Fibroblast of lung (primary cell): ENCODE measurements around the gene RPSA. TPM values are rescaled to one million over a fixed set of nuclear protein-coding genes. Genes with fewer than 3 reads are reported as not detected.
"Not testable (repeated sequence)": the region's sequence is repeated elsewhere in the genome, so short reads cannot be mapped to it uniquely, and the experiment has no call there.

Experiments
- DNase-seq, 2 donors: peaks; one replicate each; pipeline versions ENCODE4 v3.0.0 to v3.0.0-alpha.2; 2010; ENCODE audit warnings: low read depth in 2 of 2
- H2AFZ ChIP-seq: 2 replicates; pipeline ENCODE4 v1.5.1; 2012; ENCODE audit warnings: low read length, control low read depth, inconsistent platforms
- H3K27ac ChIP-seq: 2 replicates; pipeline ENCODE4 v1.5.1; 2011; ENCODE audit warnings: low read length, control low read depth; ENCODE audit not compliant: insufficient read depth
- H3K27me3 ChIP-seq: 2 replicates; pipeline ENCODE4 v1.5.1; 2011; ENCODE audit warnings: mild to moderate bottlenecking, low read length; ENCODE audit not compliant: control insufficient read depth, insufficient read depth
- H3K36me3 ChIP-seq: 2 replicates; pipeline ENCODE4 v1.5.1; 2011; ENCODE audit warnings: low read length; ENCODE audit not compliant: control insufficient read depth, insufficient read depth
- H3K4me1 ChIP-seq: 2 replicates; pipeline ENCODE4 v1.5.1; 2011; ENCODE audit warnings: low read length; ENCODE audit not compliant: control insufficient read depth, insufficient read depth; ENCODE audit errors: extremely low read depth
- H3K4me2 ChIP-seq: 2 replicates; pipeline ENCODE4 v1.5.1; 2011; ENCODE audit warnings: low read length, control low read depth; ENCODE audit not compliant: insufficient read depth; ENCODE audit errors: extremely low read depth
- H3K4me3 ChIP-seq, 4 experiments: fragments of 200-600 bp in 1 of 4; sonication (generic) in 1 of 4; replicated peaks in 1 of 4; 2 replicates each; pipeline ENCODE4 v1.5.1; 2011 to 2016; ENCODE audit warnings: low read length in 4 of 4, low read depth in 3 of 4, mild to moderate bottlenecking in 3 of 4, control low read depth in 2 of 4, inconsistent platforms in 1 of 4, mixed read lengths in 1 of 4; ENCODE audit not compliant: insufficient read depth in 1 of 4; ENCODE audit errors: control extremely low read depth in 1 of 4
- H3K79me2 ChIP-seq: 2 replicates; pipeline ENCODE4 v1.5.1; 2012; ENCODE audit warnings: mild to moderate bottlenecking, low read length, inconsistent platforms; ENCODE audit not compliant: control insufficient read depth, insufficient read depth
- H3K9ac ChIP-seq: 2 replicates; pipeline ENCODE4 v1.5.1; 2011; ENCODE audit warnings: mild to moderate bottlenecking, low read length, control low read depth; ENCODE audit not compliant: insufficient read depth
- H3K9me3 ChIP-seq: 2 replicates; pipeline ENCODE4 v1.5.1; 2012; ENCODE audit warnings: low read depth, low read length; ENCODE audit not compliant: control insufficient read depth, insufficient read depth
- H4K20me1 ChIP-seq: 2 replicates; pipeline ENCODE4 v1.5.1; 2011; ENCODE audit warnings: low read length; ENCODE audit not compliant: control insufficient read depth, insufficient read depth; ENCODE audit errors: extremely low read depth
- EZH2 ChIP-seq: IDR thresholded peaks from 2 replicates; pipeline ENCODE4 v1.5.1; 2012; ENCODE audit warnings: low read length, control low read depth, mild to moderate bottlenecking; ENCODE audit errors: missing control alignments
- polyA plus RNA-seq, 2 donors: library from polyadenylated mRNA; depleted of rRNA in 1 of 2; stranded (reverse) in 1 of 2; unstranded in 1 of 2; fragments of >200 nt; gene quantifications; 2 replicates each; pipeline ENCODE4 v1.2.1, GENCODE V29; 2011 to 2012; ENCODE audit warnings: missing spikeins in 1 of 2
- total RNA-seq: library from RNA; depleted of rRNA; stranded (reverse); fragments of >200 nt; gene quantifications from 2 replicates; pipeline ENCODE4 v1.2.1, GENCODE V29; 2014
- TF ChIP-seq, protein P1 (sequence below), 2 donors: IDR thresholded peaks in 1 of 2; conservative IDR thresholded peaks in 1 of 2; 1 replicate in 1 of 2; 2 replicates in 1 of 2; pipeline ENCODE4 v1.5.1; 2011 to 2012; ENCODE audit warnings: low read length in 2 of 2, control low read depth in 1 of 2, inconsistent platforms in 1 of 2, low read depth in 1 of 2, mild to moderate bottlenecking in 1 of 2

Gene RPSA
- total and polyA plus RNA-seq, 2 donors (not counting 1 experiment from before 2014, with no cell fraction given) = 1,607 to 2,369 TPM

- Histone ChIP-seq H3K36me3 (peaks cover 17% of the 10 kb centered on the region), H3K9me3 (no peaks in the 10 kb centered on the region), H2AFZ (no peak overlapping the region), H3K4me2 (no peak overlapping the region), H3K27ac (no peak overlapping the region), H3K4me3 (no peak overlapping the region), H4K20me1 (no peaks in the 10 kb centered on the region), H3K79me2 (peaks cover 9% of the 10 kb centered on the region), H3K27me3 (no peaks in the 10 kb centered on the region), H3K9ac (no peak overlapping the region), H3K4me1 (peaks cover 3% of the 10 kb centered on the region)
- peak in 1 of 2 donors; percentile 19 for DNase-seq
- TF ChIP-seq EZH2 = no peak
- TF ChIP-seq, protein P1, sequence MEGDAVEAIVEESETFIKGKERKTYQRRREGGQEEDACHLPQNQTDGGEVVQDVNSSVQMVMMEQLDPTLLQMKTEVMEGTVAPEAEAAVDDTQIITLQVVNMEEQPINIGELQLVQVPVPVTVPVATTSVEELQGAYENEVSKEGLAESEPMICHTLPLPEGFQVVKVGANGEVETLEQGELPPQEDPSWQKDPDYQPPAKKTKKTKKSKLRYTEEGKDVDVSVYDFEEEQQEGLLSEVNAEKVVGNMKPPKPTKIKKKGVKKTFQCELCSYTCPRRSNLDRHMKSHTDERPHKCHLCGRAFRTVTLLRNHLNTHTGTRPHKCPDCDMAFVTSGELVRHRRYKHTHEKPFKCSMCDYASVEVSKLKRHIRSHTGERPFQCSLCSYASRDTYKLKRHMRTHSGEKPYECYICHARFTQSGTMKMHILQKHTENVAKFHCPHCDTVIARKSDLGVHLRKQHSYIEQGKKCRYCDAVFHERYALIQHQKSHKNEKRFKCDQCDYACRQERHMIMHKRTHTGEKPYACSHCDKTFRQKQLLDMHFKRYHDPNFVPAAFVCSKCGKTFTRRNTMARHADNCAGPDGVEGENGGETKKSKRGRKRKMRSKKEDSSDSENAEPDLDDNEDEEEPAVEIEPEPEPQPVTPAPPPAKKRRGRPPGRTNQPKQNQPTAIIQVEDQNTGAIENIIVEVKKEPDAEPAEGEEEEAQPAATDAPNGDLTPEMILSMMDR (conservative IDR thresholded peaks at IDR 0.05 in 1 of 2, IDR thresholded peaks at IDR 0.05 in 1 of 2; ENCODE audit: low read depth in 1 of 2, low read length in 2 of 2) = no peak
These were observed 7.9 kb downstream of the RPSA start for GRCh38 chr3:39414421-39414907.

DNA sequence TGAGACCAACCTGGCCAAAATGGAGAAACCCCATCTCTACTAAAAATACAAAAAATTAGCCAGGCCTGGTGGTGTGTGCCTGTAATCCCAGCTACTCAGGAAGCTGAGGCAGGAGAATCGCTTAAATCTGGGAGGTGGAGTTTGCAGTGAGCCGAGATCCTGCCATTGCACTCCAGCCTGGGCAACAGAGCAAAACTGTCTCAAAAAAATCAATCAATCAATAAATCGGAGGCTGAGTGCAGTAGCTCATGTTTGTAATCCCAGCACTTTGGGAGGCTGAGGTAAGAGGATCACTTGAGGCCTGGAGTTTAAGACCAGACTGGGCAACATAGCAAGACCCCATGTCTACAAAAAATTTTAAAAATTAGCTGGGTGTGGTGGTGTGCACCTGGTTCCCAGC lies 8.8 kb downstream of the RPSA start:
- H3K9me3 ChIP-seq, H3K4me3 ChIP-seq, H3K4me1 ChIP-seq, H3K79me2 ChIP-seq, H3K4me2 ChIP-seq, DNase-seq, H3K27ac ChIP-seq, H3K27me3 ChIP-seq, H3K9ac ChIP-seq, H4K20me1 ChIP-seq, H2AFZ ChIP-seq: not testable (repeated sequence)
- peaks cover 13% of the 10 kb centered on the region for H3K36me3 ChIP-seq

- H4K20me1 ChIP-seq = no peaks in the 10 kb centered on the region
- H3K79me2 ChIP-seq = no peaks in the 10 kb centered on the region
- TF ChIP-seq, protein P1 (conservative IDR thresholded peaks at IDR 0.05 in 1 of 2, IDR thresholded peaks at IDR 0.05 in 1 of 2; ENCODE audit: low read depth in 1 of 2, low read length in 2 of 2) = no peak
- no peak for TF ChIP-seq EZH2
- H3K27ac ChIP-seq = no peak overlapping the region
- no peak overlapping the region for H3K9ac ChIP-seq
- H3K27me3 ChIP-seq = no peaks in the 10 kb centered on the region
- DNase-seq = no peak
- no peaks in the 10 kb centered on the region for H3K9me3 ChIP-seq
- no peak overlapping the region for H3K4me3 ChIP-seq
- peaks cover 11% of the 10 kb centered on the region for H3K36me3 ChIP-seq
- H2AFZ ChIP-seq = no peak overlapping the region
- no peaks in the 10 kb centered on the region for H3K4me1 ChIP-seq
- no peak overlapping the region for H3K4me2 ChIP-seq
These were observed 9.5 kb downstream of the RPSA start for GRCh38 chr3:39415983-39416382.

DNA sequence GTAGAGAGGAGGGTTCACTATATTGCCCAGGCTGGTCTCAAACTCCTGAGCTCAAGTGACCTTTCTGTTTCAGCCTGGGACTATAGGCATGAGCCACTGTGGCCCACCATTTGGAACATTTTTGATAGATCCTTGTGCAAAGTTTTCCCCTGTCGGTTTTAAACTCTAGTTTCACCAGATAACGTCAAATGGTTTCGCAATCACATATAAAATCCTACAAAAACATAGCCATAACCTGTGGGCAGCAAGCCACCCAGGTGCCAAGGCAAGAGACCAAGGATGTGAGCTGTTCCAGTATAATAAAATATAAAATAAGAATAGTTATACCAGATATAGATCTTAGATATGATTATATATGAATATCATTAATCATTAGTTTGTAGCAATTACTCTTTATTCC lies 10.5 kb downstream of the RPSA start:
- H3K27ac ChIP-seq, H3K4me1 ChIP-seq, H4K20me1 ChIP-seq, H3K27me3 ChIP-seq, H3K9ac ChIP-seq, H3K4me2 ChIP-seq, H3K4me3 ChIP-seq, H3K79me2 ChIP-seq, H2AFZ ChIP-seq, H3K9me3 ChIP-seq, DNase-seq: not testable (repeated sequence)
- H3K36me3 ChIP-seq = peaks cover 11% of the 10 kb centered on the region

GRCh38 chr3:39418556-39419225 lies 12.2 kb downstream of the RPSA start:
- not testable (repeated sequence) for H3K4me3 ChIP-seq, H3K27me3 ChIP-seq, H3K4me1 ChIP-seq, H3K4me2 ChIP-seq, H2AFZ ChIP-seq, H3K27ac ChIP-seq, H4K20me1 ChIP-seq, H3K9ac ChIP-seq, H3K36me3 ChIP-seq, H3K9me3 ChIP-seq, H3K79me2 ChIP-seq, DNase-seq
